CD4-positive, alpha-beta T cell treated with Interferon gamma for 1 hour (primary cell): ENCODE data around the gene HNRNPUL1.
A peak's percentile ranks its signal among the peaks of the same experiment; 100 is the strongest.

ENCODE experiments used
- DNase-seq: peaks from one replicate; pipeline ENCODE4 v3.0.0-alpha.2; 2020

The HNRNPUL1 gene

GRCh38 chr19:41309180-41310032 lies 45.2 kb downstream of the HNRNPUL1 start:
- no peak for DNase-seq

GRCh38 chr19:41310033-41310831 lies 46.1 kb downstream of the HNRNPUL1 start, which contains the start of gene CCDC97:
Gene CCDC97, plus strand, starts transcription at chr19:41310172. Its CDS starts 139 bp downstream, at chr19:41310311.
- peak; percentile 87 for DNase-seq

GRCh38 chr19:41311072-41311471 lies 46.9 kb downstream of the HNRNPUL1 start:
- DNase-seq = no peak

GRCh38 chr19:41311613-41312012 lies 47.4 kb downstream of the HNRNPUL1 start:
- DNase-seq = no peak

GRCh38 chr19:41316306-41316920 lies 52.2 kb downstream of the HNRNPUL1 start:
- no peak for DNase-seq

- DNase-seq = no peak
Observed at GRCh38 chr19:41318696-41319499, 54.7 kb downstream of the HNRNPUL1 start.

GRCh38 chr19:41319500-41320184 lies 55.5 kb downstream of the HNRNPUL1 start:
- no peak for DNase-seq

- no peak for DNase-seq
Observed at GRCh38 chr19:41320185-41320518, 56.0 kb downstream of the HNRNPUL1 start.

- DNase-seq = no peak
Observed at GRCh38 chr19:41320568-41320967, 56.4 kb downstream of the HNRNPUL1 start.

- DNase-seq = no peak
Observed at GRCh38 chr19:41321204-41321599, 57.0 kb downstream of the HNRNPUL1 start.

GRCh38 chr19:41321600-41322270 lies 57.6 kb downstream of the HNRNPUL1 start:
- no peak for DNase-seq

- no peak for DNase-seq
Observed at GRCh38 chr19:41322451-41322850, 58.3 kb downstream of the HNRNPUL1 start.

GRCh38 chr19:41323023-41323422 lies 58.9 kb downstream of the HNRNPUL1 start:
- DNase-seq = no peak

- peak; percentile 43 for DNase-seq
Observed at GRCh38 chr19:41323430-41324125, 59.4 kb downstream of the HNRNPUL1 start.

GRCh38 chr19:41324231-41324702 lies 60.1 kb downstream of the HNRNPUL1 start:
- no peak for DNase-seq

GRCh38 chr19:41324921-41325639 lies 60.9 kb downstream of the HNRNPUL1 start:
- peak; percentile 44 for DNase-seq

GRCh38 chr19:41325640-41325946 lies 61.4 kb downstream of the HNRNPUL1 start:
- no peak for DNase-seq

- peak; percentile 52 for DNase-seq
Observed at GRCh38 chr19:41325947-41326706, 62.0 kb downstream of the HNRNPUL1 start.

- peak; percentile 32 for DNase-seq
Observed at GRCh38 chr19:41327076-41327575, 63.0 kb downstream of the HNRNPUL1 start.
